Measurements from ENCODE around the gene KPNA3. TPM values are rescaled to one million over a fixed set of nuclear protein-coding genes. Genes with fewer than 3 reads are reported as not detected.

KPNA3 gene
- total RNA-seq, 1 experiment from 2014 or later = 36.8 TPM

- no peaks in the 10 kb centered on the region for H3K27me3 ChIP-seq (ENCODE audit: control insufficient read depth, insufficient read depth, low read length)
- in situ Hi-C loops (cut with HindIII; ENCODE audit: low pct_unique_long_range_greater_than_20kb, low sequenced_read_pairs) = no loop called here
- H3K4me3 ChIP-seq (ENCODE audit: low read depth in 2 of 2, low read length in 2 of 2) = no peak overlapping the region
- H3K4me1 ChIP-seq (ENCODE audit: control insufficient read depth, insufficient read depth, low read length) = 0 out of 2 replicates have a peak, but pooled peaks cover 3% of the 10 kb centered on the region
- H3K9me3 ChIP-seq (ENCODE audit: control insufficient read depth, insufficient read depth, low read depth, low read length) = no peaks in the 10 kb centered on the region; the same call in 1 of the 2 replicates
- no peak overlapping the region for H3K27ac ChIP-seq (ENCODE audit: low read length)
- CTCF ChIA-PET = no interaction called here
- POLR2A ChIA-PET = no interaction called here
- no peak for TF ChIP-seq REST (IDR thresholded peaks at IDR 0.05; ENCODE audit: insufficient read depth in 1 of 2, low read depth in 2 of 2, low read length in 1 of 2)
- TF ChIP-seq SIN3A (IDR thresholded peaks at IDR 0.05; ENCODE audit: borderline replicate concordance, insufficient read depth, low read depth, low read length) = no peak
- no peak for TF ChIP-seq CTCF (IDR thresholded peaks at IDR 0.05)
- TF ChIP-seq TCF7L2 (IDR thresholded peaks at IDR 0.05; ENCODE audit: low read depth, low read length) = no peak
- TF ChIP-seq POLR2AphosphoS5 (IDR thresholded peaks at IDR 0.05; ENCODE audit: low read depth, low read length) = no peak
- intact Hi-C loops (cut with micrococcal nuclease; ENCODE audit: unreplicated experiment) = no loop called here
- DNase-seq (ENCODE audit: low read depth, low spot score) = no peak
- H3K36me3 ChIP-seq (ENCODE audit: control insufficient read depth, insufficient read depth, low read length) = no peaks in the 10 kb centered on the region
- no TSS peak for BruUV-seq (replicated peaks)
- no peak for ATAC-seq
Observed at GRCh38 chr13:49681842-49682435, 110.5 kb downstream of the KPNA3 start.

- TF ChIP-seq POLR2AphosphoS5 (IDR thresholded peaks at IDR 0.05; ENCODE audit: low read depth, low read length) = no peak
- no peak for TF ChIP-seq REST (IDR thresholded peaks at IDR 0.05; ENCODE audit: insufficient read depth in 1 of 2, low read depth in 2 of 2, low read length in 1 of 2)
- no peak for TF ChIP-seq CTCF (IDR thresholded peaks at IDR 0.05)
- no peak for TF ChIP-seq SIN3A (IDR thresholded peaks at IDR 0.05; ENCODE audit: borderline replicate concordance, insufficient read depth, low read depth, low read length)
- no peak for TF ChIP-seq TCF7L2 (IDR thresholded peaks at IDR 0.05; ENCODE audit: low read depth, low read length)
- intact Hi-C loops (cut with micrococcal nuclease; ENCODE audit: unreplicated experiment) (no loop called here), in situ Hi-C loops (cut with HindIII; ENCODE audit: low pct_unique_long_range_greater_than_20kb, low sequenced_read_pairs) (no loop called here)
- no peak for ATAC-seq
- 0 out of 2 replicates have a peak, but pooled peaks cover 3% of the 10 kb centered on the region for H3K4me1 ChIP-seq (ENCODE audit: control insufficient read depth, insufficient read depth, low read length)
- DNase-seq (ENCODE audit: low read depth, low spot score) = no peak
- CTCF ChIA-PET = interaction anchor here (0.7 kb wide), 1 partner anchor 114 kb away, joined by 4 read pairs; no protein-coding TSS in a partner anchor
- no peaks in the 10 kb centered on the region; the same call in 1 of the 2 replicates for H3K9me3 ChIP-seq (ENCODE audit: control insufficient read depth, insufficient read depth, low read depth, low read length)
- BruUV-seq (replicated peaks) = no TSS peak
- POLR2A ChIA-PET = no interaction called here
- no peaks in the 10 kb centered on the region for H3K36me3 ChIP-seq (ENCODE audit: control insufficient read depth, insufficient read depth, low read length)
- H3K27me3 ChIP-seq (ENCODE audit: control insufficient read depth, insufficient read depth, low read length) = no peaks in the 10 kb centered on the region
- no peak overlapping the region for H3K4me3 ChIP-seq (ENCODE audit: low read depth in 2 of 2, low read length in 2 of 2)
- no peak overlapping the region for H3K27ac ChIP-seq (ENCODE audit: low read length)
Observed at GRCh38 chr13:49679246-49679645, 113.2 kb downstream of the KPNA3 start.

Measured in Panc1 (cell line).